CD4-positive, alpha-beta T cell treated with Interleukin-17A for 4 hours (primary cell): Measurements from ENCODE around the gene BCLAF1.
A peak's percentile ranks its signal among the peaks of the same experiment; 100 is the strongest.
"Not testable (repeated sequence)": the region's sequence is repeated elsewhere in the genome, so short reads cannot be mapped to it uniquely, and the experiment has no call there.

Experiments
- DNase-seq: peaks from one replicate; pipeline ENCODE4 v3.0.0-alpha.2; 2020; ENCODE audit warnings: mixed read lengths

Gene BCLAF1

DNA sequence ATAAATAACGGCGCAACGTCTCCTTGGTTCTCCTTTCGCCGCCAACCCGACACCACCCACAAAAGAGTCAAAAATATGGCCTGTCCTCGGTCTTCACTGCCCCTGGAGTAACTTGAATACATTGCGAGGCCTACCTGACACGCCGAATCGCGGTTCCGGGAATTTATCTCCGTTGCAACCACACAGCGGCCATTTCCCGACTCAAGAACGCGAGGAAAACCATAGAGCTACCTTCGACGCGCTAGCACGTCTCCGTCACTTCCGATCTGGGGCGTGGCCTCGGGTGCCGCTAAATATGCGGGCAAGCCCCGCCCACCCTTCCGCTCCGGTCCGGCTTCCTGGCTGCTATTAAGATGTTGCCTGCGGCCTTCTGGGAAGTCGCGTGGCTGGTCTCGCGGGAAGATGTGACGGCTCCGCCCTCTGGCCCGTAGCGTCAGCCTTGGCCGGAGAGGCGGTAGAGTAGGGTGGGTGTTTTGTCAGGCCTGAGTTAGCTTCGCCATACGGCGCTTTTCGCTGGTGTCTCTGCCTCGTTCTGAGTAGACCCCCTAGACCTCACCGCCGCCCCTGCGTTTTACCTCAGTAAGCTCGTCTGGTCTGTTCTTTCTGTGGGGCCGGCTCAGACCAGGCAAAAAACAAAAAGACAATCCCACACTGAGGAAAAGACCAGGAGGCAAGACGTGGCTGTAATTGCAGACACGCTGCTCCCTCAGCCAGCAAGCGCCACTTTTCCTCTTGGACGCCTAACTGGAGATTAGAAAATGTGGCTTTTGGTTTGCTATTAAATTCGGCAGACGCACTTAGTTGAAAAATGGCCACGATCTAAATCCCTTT lies at the start of gene BCLAF1:
Gene BCLAF1 (minus strand): TSS at position 268 of the 831 bp plus-strand sequence. CDS start 9,980 bp downstream, outside the sequence.
- DNase-seq = peak; percentile 99

DNA sequence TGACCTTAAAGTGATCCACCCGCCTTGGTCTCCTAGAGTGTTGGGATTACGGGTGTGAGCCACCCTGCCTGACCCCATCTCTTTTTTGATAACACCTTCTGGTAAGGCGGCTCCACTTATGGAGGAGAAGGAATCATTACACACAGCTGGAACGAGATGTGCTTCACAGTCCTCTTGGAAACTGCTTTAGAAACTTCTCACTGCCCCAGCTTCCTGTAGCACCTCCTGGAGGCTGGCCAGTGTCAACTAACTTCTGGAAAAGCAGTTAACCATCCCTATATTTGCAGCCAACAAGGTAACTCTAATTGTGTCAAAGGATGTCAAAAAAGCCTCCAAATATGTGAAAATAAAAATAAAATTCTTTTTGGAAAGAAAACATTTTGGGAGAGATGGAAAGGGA lies 48.8 kb upstream of the BCLAF1 start:
- DNase-seq = no peak

- no peak for DNase-seq
Observed at GRCh38 chr6:136337606-136338005, 48.0 kb upstream of the BCLAF1 start.

GRCh38 chr6:136337121-136337520 lies 47.5 kb upstream of the BCLAF1 start:
- no peak for DNase-seq

GRCh38 chr6:136335736-136336363 lies 46.2 kb upstream of the BCLAF1 start:
- no peak for DNase-seq

- no peak for DNase-seq
Observed at GRCh38 chr6:136334853-136335252, 45.2 kb upstream of the BCLAF1 start.

- DNase-seq = no peak
Observed at GRCh38 chr6:136334465-136334846, 44.8 kb upstream of the BCLAF1 start.

- no peak for DNase-seq
Observed at GRCh38 chr6:136333824-136334464, 44.3 kb upstream of the BCLAF1 start.

- DNase-seq = no peak
Observed at GRCh38 chr6:136331461-136331860, 41.8 kb upstream of the BCLAF1 start.

DNA sequence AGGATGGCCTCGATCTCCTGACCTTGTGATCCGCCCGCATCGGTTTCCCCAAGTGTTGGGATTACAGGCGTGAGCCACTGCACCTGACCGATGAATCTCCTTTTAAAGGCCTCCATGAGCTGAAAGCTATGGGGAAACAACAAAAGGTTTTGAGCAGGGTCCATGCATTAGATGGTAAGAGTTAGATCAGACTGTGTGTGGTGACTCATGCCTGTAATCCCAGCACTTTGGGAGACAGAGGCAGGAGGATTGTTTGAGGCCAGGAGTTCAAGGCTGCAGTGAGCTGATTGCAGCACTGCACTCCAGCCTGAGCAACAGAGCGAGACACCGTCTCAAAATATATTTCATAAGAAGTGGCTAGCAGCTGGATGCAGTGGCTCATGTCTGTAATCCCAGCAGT lies 41.0 kb upstream of the BCLAF1 start:
- no peak for DNase-seq

GRCh38 chr6:136326038-136326553 lies 36.5 kb upstream of the BCLAF1 start:
- no peak for DNase-seq

GRCh38 chr6:136324686-136325380 lies 35.2 kb upstream of the BCLAF1 start:
- DNase-seq = no peak

DNA sequence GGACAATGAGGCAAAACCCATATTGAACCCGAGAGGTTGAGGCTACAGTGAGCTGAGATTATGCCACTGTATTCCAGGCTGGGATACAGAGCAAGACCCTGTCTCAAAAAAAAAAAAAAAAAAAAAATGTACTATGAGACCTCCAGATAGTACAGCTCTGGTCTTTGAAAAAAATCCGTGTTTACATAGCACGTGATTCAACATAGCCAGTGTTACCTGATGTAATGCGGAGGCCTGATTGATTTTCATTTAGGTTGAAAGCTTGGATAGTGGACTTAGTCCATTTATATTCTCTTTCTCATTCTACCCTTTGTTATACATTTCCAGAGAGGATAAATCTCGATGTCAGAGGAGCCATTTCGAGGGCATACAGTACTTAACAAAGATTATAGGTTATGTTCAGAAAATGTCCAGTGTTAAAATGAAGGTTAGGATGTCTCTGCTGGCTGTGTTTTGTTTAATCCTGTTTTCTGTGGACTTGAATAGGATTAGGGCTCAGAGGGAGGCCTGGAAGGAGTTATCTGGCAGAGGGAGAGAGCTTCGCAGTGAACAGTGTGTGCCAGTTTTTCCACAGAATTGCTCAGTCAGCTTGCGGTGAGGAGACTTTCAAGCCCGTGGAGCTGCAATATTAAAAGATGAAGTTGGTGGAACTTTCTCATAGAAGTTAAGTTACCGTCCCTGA lies 33.9 kb upstream of the BCLAF1 start:
- DNase-seq = no peak

DNA sequence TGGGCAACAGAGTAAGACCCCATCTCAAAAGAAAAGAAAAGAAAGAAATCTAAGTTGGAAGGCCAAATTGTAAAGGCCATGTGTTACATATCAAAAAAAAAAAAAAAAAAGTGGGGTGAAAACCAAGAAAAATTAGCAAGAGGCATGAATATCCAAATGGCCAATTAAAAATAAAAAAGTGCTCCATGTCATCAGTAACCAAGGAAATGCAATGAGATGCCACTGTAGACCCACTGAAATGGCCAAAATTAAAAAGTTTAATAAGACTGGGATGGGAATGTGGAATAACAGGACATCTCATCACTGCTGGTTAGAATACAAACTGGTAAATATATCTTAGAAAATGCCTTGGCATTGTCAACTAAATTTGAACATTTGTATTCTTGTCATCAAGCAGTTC lies 30.1 kb upstream of the BCLAF1 start:
- DNase-seq = no peak

DNA sequence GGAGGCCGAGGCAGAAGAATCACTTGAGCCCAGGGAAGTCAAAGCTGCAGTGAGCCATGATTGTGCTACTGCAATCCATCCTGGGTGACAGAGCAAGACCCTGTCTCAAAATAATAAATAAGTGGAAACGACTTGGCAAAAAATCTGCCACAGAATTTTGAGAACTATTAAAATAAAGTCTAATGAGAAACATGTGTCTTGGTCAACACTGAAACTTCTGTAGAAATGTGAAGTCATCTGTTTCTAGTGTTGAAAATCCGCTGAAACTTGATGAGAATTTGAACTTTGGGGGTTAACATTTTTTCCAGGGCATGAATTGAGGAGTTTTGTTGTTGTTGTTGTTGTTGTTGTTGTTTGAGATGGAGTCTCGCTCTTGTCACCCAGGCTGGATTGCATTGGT lies 29.0 kb upstream of the BCLAF1 start:
- DNase-seq = no peak

DNA sequence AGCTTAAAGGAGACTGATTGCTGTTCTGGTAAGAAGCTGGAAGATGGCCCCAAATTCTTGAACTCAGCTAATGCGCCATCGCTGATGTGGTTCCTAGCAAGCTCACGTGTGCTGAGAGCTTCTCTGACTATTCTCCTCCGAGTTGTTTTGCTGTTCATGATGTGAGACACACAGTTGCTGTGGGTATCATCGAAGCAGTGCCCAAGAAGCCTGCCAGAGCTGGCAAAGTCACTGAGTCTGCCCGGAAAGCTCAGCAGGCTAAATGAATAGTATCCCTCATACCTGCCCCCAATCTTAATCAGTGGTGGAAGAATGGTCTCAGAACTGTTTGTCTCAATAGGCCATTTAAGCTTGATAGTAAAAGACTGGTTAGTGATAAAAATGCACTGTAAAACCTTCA lies 28.3 kb upstream of the BCLAF1 start:
- DNase-seq = no peak

DNA sequence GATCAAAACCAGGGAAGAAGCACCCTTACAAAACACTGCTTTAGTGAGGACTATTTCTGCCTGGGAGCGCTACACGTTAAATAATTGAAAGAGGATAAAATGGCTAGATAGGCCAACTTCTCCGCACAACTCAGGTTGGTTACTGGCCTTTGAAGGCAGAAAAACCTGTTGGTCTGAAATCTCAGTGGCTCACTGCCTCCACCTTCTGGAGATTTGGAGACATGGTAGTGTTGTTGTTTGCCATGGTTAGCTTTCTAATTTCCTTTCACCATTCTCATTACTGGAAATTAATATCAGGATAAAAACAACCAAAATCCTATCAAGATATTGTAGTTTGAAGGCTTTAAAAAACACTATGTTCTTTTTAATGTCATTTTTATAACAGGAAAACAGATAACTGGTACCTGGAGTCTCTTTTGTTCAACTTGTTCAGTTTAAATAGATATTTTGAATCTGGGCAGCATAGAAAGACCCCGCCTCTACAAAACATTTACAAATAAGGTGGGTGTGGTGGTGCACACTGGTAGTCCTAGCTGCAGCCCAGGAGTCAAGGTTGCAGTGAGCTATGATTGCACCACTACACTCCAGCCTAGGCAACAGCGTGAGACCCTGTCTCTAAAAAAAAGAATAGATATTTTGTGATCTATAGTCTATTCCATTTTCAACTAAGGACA lies 27.5 kb upstream of the BCLAF1 start:
- peak; percentile 71 for DNase-seq

DNA sequence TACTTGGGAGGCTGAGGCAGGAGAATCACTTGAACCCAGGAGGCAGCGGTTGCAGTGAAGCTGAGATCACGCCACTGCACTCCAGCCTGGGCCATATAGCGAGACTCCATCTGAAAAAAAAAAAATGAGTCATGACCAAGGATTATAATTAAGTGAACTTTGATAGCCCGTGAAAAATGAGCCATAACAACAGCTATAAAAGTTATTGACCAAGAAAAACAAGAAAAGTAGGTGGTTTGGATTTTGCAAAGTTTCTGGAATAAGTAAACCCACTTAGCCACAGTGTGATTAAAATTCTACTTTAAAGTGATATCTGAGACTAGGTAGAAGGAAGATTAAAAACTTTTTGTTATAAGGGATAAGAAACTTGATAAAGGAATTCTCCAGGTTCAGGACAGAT lies 25.9 kb upstream of the BCLAF1 start:
- DNase-seq = no peak

GRCh38 chr6:136312975-136313374 lies 23.3 kb upstream of the BCLAF1 start:
- DNase-seq = no peak

- DNase-seq = no peak
Observed at GRCh38 chr6:136309729-136310311, 20.2 kb upstream of the BCLAF1 start.

- DNase-seq = no peak
Observed at GRCh38 chr6:136309171-136309570, 19.5 kb upstream of the BCLAF1 start.

- DNase-seq = not testable (repeated sequence)
Observed at GRCh38 chr6:136308469-136308868, 18.8 kb upstream of the BCLAF1 start.
